Measurements from ENCODE around the gene MOB2. TPM values are rescaled to one million over a fixed set of nuclear protein-coding genes. Genes with fewer than 3 reads are reported as not detected.
A peak's percentile ranks its signal among the peaks of the same experiment; 100 is the strongest.

The MOB2 gene
- total RNA-seq, 4 donors from 2014 or later: 21.1 to 71.5 (median 48.3) TPM

DNA sequence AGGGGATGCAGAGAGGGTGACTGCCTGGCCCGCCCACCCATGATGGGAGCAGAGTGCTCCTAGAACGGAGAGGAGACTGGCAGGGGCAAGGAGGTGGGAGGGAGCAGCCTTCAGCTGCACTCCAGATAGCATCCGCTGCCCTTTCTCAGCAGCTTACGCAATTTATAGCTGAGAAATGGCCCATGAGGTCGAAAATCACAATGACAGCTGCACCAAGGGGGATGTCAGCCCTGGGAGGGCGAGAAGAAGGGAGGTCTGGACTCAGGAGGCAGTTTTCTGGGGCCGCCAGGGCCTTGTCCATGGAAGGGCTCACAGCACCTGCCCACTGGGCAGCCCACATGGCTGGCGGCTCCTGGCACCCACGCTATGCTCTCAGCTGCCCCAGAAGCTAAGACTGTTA, 17.6 kb upstream of the MOB2 start:
- peak in 1 of 2 donors; percentile 11 for ATAC-seq
- in situ Hi-C loops (cut with MboI; ENCODE audit: low sequenced_read_pairs in 4 of 4) (loop anchor here (25.0 kb wide), 3 partner anchors 192 to 292 kb away; partner anchors contain the start of genes MUC5B (in 3 of the 4) and TOLLIP (in 1 of the 4)), intact Hi-C loops (cut with DNase I; ENCODE audit: low total_unique reads) (no loop called here)
- peaks cover 80 to 84% of the 10 kb centered on the region in 2 donors for H3K4me1 ChIP-seq
- TF ChIP-seq CTCF (IDR thresholded peaks at IDR 0.05 in 4 of 5, conservative IDR thresholded peaks at IDR 0.05 in 1 of 5) (no peak), POLR2A (IDR thresholded peaks at IDR 0.05) (no peak)
- no peaks in the 10 kb centered on the region for H3K9me3 ChIP-seq
- no peaks in the 10 kb centered on the region for H3K27me3 ChIP-seq
- no peak overlapping the region for H3K4me3 ChIP-seq
- no peaks in the 10 kb centered on the region for H3K36me3 ChIP-seq
- no peak for DNase-seq
- peak overlapping the region; percentile 37 to 70 (median 58) for H3K27ac ChIP-seq

DNA sequence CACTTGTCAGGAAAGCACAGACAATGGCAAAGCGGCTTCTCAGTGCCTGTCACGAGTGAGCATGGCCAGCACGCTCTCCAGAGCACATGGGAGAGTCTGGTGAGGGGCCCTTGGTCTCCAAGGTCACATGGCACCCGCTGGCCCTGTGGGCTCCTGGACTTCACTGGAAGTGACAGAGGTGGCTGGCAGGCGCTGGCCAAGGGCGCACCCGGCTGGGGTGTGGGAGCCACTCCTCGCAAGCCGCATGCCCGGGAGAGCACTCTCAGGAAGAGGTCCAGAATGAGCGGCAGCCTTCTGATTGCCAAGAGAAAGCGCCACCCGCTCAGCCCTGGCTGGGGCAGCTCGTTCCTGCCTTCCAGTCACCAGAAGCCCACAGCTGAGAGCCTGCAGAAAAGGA, 17.1 kb upstream of the MOB2 start:
- in situ Hi-C loops (cut with MboI; ENCODE audit: low sequenced_read_pairs in 4 of 4): loop anchor here (25.0 kb wide), 3 partner anchors 191 to 291 kb away; partner anchors contain the start of genes MUC5B (in 3 of the 4) and TOLLIP (in 1 of the 4)
- peak; percentile 57 to 75 for ATAC-seq
- H3K27ac ChIP-seq: peak overlapping the region; percentile 37 to 70 (median 58)
- no peaks in the 10 kb centered on the region for H3K9me3 ChIP-seq
- no peaks in the 10 kb centered on the region for H3K27me3 ChIP-seq
- intact Hi-C loops (cut with DNase I; ENCODE audit: low total_unique reads): no loop called here
- peaks cover 76 to 79% of the 10 kb centered on the region in 2 donors for H3K4me1 ChIP-seq
- TF ChIP-seq POLR2A (IDR thresholded peaks at IDR 0.05) (no peak), CTCF (IDR thresholded peaks at IDR 0.05 in 4 of 5, conservative IDR thresholded peaks at IDR 0.05 in 1 of 5) (no peak)
- peak; percentile 54 to 70 for DNase-seq
- no peaks in the 10 kb centered on the region for H3K36me3 ChIP-seq
- no peak overlapping the region for H3K4me3 ChIP-seq

DNA sequence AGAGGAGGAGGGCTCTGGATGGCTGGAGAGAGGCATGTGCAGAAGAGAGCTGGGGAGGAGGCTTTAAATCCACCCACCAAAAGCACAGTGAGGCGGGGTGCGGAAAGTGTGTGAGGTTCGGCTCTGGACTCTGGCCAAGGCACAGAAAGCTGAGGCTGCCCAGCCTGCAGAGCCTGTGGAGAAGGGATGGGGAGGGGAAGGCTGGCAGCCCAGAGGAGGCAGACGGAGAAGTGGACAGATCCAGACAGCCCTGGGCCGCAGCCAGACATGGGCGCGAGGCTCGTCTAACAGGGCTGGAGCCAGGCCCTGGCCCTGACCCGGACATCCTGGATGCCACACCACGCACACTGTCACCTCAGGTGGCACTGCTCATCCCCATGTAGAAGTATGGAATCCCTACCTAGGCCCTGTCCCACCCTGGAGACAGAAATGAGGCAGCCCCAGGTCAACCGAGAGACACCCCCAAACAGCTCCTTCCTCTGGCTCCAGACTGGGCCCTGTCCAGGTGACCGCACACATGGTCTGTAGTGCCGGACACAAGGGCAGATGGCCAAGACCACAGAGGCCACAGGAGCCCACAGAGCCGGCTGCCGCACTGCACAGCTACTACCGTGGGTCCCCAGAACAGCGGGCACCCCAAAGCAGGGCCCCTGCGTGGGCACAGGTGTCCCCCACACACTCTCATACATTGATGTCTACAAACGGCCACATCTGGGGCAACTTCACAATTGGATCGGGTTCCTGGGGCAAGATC, 16.6 kb upstream of the MOB2 start:
- TF ChIP-seq POLR2A (IDR thresholded peaks at IDR 0.05) (no peak), CTCF (IDR thresholded peaks at IDR 0.05 in 4 of 5, conservative IDR thresholded peaks at IDR 0.05 in 1 of 5) (no peak)
- Histone ChIP-seq H3K4me1 (peaks cover 73 to 74% of the 10 kb centered on the region in 2 donors), H3K9me3 (no peaks in the 10 kb centered on the region), H3K27me3 (no peaks in the 10 kb centered on the region), H3K36me3 (no peaks in the 10 kb centered on the region), H3K27ac (peak overlapping the region; percentile 37 to 70 (median 58)), H3K4me3 (no peak overlapping the region)
- ATAC-seq (no peak), DNase-seq (no peak)
- in situ Hi-C loops (cut with MboI; ENCODE audit: low sequenced_read_pairs in 4 of 4) (loop anchor here (25.0 kb wide), 3 partner anchors 191 to 291 kb away; partner anchors contain the start of genes MUC5B (in 3 of the 4) and TOLLIP (in 1 of the 4)), intact Hi-C loops (cut with DNase I; ENCODE audit: low total_unique reads) (no loop called here)

- TF ChIP-seq POLR2A (IDR thresholded peaks at IDR 0.05) (no peak), CTCF (IDR thresholded peaks at IDR 0.05 in 4 of 5, conservative IDR thresholded peaks at IDR 0.05 in 1 of 5) (no peak)
- Histone ChIP-seq H3K36me3 (no peaks in the 10 kb centered on the region), H3K4me3 (no peak overlapping the region), H3K27ac (peak overlapping the region in 1 of 4 donors; percentile 48), H3K4me1 (peaks cover 70 to 73% of the 10 kb centered on the region in 2 donors), H3K27me3 (no peaks in the 10 kb centered on the region), H3K9me3 (no peaks in the 10 kb centered on the region)
- intact Hi-C loops (cut with DNase I; ENCODE audit: low total_unique reads): no loop called here
- no peak for ATAC-seq
- in situ Hi-C loops (cut with MboI; ENCODE audit: low sequenced_read_pairs in 4 of 4): loop anchor here (25.0 kb wide), 3 partner anchors 190 to 290 kb away; partner anchors contain the start of genes MUC5B (in 3 of the 4) and TOLLIP (in 1 of the 4)
- DNase-seq: no peak
Measured at GRCh38 chr11:1502168-1502953, 15.8 kb upstream of the MOB2 start.

Data from gastrocnemius medialis (tissue), 4 donors.